ENCODE measurements around the gene IL3.

DNA sequence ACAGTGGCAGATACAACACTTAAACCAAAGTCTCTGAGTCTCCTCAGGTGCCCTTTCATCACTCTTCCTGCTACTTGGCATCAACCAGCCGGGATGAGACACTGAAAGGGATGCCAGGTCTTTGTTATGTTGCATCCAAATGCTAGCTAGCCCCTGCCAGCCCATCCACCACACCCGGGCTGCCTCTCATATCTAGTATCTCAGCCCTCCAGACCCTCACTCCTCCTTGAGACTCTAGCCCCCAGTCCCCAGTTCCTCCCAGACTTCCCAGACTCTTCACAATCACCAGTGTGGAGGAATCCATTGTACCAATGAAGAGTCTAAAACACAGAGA is 34.6 kb downstream of the IL3 start:
- TF ChIP-seq CTCF (conservative IDR thresholded peaks at IDR 0.05; ENCODE audit: low read length) (no peak), EZH2phosphoT487 (IDR thresholded peaks at IDR 0.05; ENCODE audit: borderline replicate concordance, low read depth, low read length) (no peak)

All from OCI-LY7 (cell line).